HG03064 (cell line): ENCODE data around the gene HBG2.

ENCODE experiments used
- ATAC-seq: cut with Tn5 transposase; IDR thresholded peaks from one replicate; pipeline ENCODE4 v1.9.1; 2021; ENCODE audit warnings: low read depth; ENCODE audit not compliant: unreplicated experiment

Gene HBG2

DNA sequence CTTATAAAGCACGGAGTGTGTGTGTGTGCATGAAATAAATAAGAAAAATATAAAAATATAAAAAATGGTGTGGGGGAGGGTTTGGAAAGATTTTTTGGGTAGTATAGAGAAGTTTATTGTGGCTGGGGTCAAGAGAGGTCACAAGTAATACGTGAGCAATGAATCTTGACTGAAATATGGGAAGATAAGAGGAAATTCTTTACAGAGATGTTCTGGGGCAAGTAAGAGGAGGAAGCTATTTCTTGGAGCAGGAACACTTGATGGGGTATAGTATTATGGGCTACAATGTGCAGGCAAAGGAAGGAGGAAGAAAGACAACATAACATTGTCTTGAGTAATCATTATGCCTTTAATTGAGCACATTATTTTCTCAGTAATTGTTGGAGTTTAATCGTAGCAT is 22.4 kb downstream of the HBG2 start:
- no peak for ATAC-seq

DNA sequence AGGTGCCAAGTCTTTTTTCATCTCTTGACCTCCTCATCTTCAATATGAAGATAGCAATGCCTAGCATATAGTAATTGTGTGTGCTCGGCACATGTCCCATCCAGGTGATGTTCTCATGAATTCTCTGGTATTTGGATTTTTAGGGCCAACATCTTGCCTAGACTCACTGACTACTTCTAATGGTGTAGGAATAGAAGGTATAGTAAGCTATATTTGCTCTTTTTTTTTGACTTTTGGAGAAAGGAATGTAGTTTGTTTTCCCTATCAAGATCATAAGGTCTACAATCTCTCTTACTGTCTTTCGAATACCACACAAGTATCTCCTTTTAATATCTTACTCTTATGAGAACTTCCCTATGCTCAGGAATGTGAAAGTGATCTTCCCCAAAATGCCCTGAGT is 23.5 kb downstream of the HBG2 start:
- ATAC-seq: no peak

DNA sequence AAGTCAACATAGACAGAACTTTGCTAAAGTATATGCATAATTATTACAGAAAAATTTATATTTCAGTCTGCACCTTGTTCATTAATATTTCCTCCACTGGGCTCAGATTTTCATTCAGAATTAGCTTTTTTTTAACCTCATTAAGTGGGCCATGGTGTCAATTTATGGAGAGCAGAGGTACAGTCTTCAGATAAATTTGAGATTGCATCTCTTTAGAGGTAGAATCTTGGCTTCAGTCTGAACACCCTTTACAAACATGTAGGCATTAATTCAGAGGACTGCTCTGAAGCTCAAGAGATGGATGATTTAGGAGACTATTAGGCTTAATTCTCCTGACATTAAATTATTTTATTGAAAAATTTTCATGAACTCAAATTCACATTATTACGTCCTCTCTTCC is 24.3 kb downstream of the HBG2 start:
- no peak for ATAC-seq

- no peak for ATAC-seq
Measured at GRCh38 chr11:5229796-5230195, 24.8 kb downstream of the HBG2 start.

GRCh38 chr11:5229356-5229755 is 25.2 kb downstream of the HBG2 start:
- ATAC-seq: no peak

DNA sequence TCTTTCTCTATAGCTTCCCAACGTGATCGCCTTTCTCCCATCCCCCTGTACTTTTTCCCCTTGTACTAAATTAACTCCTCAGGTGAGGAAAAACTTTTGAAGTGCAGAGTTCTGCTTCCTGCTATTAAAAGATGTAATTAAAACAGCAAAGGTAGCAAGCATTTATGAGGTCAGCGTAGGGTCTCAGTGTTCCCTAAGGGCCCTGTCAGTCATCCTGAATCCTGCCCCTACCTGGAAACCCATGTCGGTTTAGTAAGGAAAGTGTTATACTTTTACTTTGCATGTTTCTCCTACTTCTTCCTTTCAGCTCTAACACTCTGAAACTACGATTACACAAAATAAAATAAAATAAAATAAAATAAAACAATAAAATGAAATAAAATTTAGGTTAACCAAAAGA is 26.5 kb downstream of the HBG2 start:
- no peak for ATAC-seq

DNA sequence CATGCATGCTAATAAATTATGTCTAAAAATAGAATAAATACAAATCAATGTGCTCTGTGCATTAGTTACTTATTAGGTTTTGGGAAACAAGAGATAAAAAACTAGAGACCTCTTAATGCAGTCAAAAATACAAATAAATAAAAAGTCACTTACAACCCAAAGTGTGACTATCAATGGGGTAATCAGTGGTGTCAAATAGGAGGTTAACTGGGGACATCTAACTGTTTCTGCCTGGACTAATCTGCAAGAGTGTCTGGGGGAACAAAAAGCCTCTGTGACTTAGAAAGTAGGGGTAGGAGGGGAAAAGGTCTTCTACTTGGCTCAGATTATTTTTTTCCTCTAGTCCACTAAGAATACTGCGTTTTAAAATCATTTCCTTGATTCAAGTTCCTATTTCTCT is 26.9 kb downstream of the HBG2 start:
- no peak for ATAC-seq

GRCh38 chr11:5226732-5227310 is 27.8 kb downstream of the HBG2 start, which contains the start of gene HBB:
Gene HBB, minus strand, starts transcription at chr11:5227071. Its CDS starts 50 bp downstream, at chr11:5227021.
- no peak for ATAC-seq

GRCh38 chr11:5225480-5225871 is 29.1 kb downstream of the HBG2 start:
- ATAC-seq: no peak

GRCh38 chr11:5224538-5225479 is 29.8 kb downstream of the HBG2 start:
- no peak for ATAC-seq

- no peak for ATAC-seq
Measured at GRCh38 chr11:5223686-5224085, 30.9 kb downstream of the HBG2 start.

- ATAC-seq: no peak
Measured at GRCh38 chr11:5223146-5223545, 31.4 kb downstream of the HBG2 start.

DNA sequence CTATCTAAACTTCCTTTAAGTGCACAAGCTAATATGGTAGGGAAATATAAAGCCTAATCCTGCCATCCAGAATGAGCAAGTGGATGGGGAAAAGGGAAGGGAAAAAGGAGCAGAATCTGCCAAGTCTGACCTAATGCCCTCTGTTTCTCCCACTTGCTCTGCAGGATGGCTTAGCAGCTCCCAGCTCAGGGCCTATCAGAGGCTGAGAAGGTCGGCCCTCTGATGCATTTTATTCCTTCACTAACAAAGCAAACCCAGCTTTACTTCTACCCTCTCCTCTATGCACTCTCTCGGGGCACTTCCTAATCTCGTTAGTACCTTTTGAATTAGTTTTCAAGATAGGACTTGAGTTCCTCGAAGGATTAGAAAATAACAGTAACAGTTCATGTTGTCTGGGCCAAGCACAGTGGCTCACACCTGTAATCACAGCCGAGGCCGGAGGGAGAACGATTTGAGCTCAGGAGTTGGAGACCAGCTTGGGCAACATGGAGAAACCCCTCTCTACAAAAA is 44.1 kb downstream of the HBG2 start:
- ATAC-seq: no peak

DNA sequence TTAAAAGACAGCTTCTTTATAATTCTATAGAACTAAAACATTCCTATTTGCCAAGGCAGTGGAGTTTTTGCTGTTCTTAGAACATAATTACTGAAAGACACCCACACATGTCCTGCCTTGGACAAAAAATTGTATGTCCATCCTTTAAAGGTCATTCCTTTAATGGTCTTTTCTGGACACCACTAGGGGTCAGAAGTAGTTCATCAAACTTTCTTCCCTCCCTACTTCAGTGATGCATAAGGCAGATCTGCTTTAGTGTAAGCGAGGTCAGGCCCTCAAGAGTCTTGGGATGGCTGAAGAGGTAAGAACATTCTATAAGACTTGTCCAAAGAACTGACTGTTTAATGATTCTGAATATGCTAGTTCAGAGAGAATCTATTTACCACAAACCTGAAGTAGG is 49.8 kb downstream of the HBG2 start:
- no peak for ATAC-seq

- no peak for ATAC-seq
Measured at GRCh38 chr11:5203366-5203765, 51.2 kb downstream of the HBG2 start.
